ENCODE results near the gene SIGLEC15.

SIGLEC15 gene

GRCh38 chr18:45820106-45820745 lies 5.2 kb upstream of the SIGLEC15 start:
- Histone ChIP-seq H3K9me3 (replicated peaks in 1 of 2; ENCODE audit: control insufficient read depth in 2 of 2, insufficient read depth in 1 of 2, low read depth in 1 of 2, low read length in 2 of 2) (no peaks in the 10 kb centered on the region), H3K4me2 (ENCODE audit: insufficient read depth, low read length, poor library complexity, severe bottlenecking) (no peak overlapping the region), H3K36me3 (replicated peaks in 1 of 2; ENCODE audit: control insufficient read depth in 2 of 2, insufficient read depth in 2 of 2, low read length in 2 of 2) (no peaks in the 10 kb centered on the region), H3K9ac (ENCODE audit: low read depth, low read length, poor library complexity) (no peak overlapping the region), H3K79me1 (ENCODE audit: low read depth, low read length) (no peaks in the 10 kb centered on the region), H3K14ac (ENCODE audit: low read length) (no peak overlapping the region), H2BK5ac (ENCODE audit: low read length) (no peak overlapping the region), H2AFZ (ENCODE audit: low read length) (no peak overlapping the region), H4K91ac (ENCODE audit: low read depth, low read length, poor library complexity) (no peak overlapping the region), H2AK5ac (ENCODE audit: low read depth, low read length) (no peak overlapping the region), H2BK12ac (ENCODE audit: low read length) (no peak overlapping the region), H3K18ac (ENCODE audit: low read length) (no peak overlapping the region), H3K4me3 (ENCODE audit: low read length in 2 of 2) (no peak overlapping the region), H3K4ac (ENCODE audit: low read length) (no peak overlapping the region), H3K27ac (replicated peaks; ENCODE audit: low read length) (no peak overlapping the region), H3K4me1 (ENCODE audit: control insufficient read depth in 2 of 2, insufficient read depth in 1 of 2, low read depth in 1 of 2, low read length in 2 of 2) (no peaks in the 10 kb centered on the region), H4K8ac (ENCODE audit: low read depth, low read length) (no peak overlapping the region), H2BK15ac (ENCODE audit: low read length) (no peak overlapping the region), H3K23ac (ENCODE audit: low read depth, low read length, poor library complexity) (no peak overlapping the region), H3K27me3 (ENCODE audit: control insufficient read depth in 3 of 3, insufficient read depth in 3 of 3, low read depth in 1 of 3, low read length in 3 of 3) (peaks cover 0 to 2% (median 0%) of the 10 kb centered on the region in 3 experiments), H2BK120ac (ENCODE audit: low read depth, low read length) (no peak overlapping the region)
- WGBS, 2 donors (ENCODE audit: extremely low coverage in 2 of 2, insufficient read length in 2 of 2, insufficient replicate concordance in 1 of 2), result no CpG with 5 or more reads among the region's 3 CpGs
- DNase-seq (ENCODE audit: low spot score), result no peak

DNA sequence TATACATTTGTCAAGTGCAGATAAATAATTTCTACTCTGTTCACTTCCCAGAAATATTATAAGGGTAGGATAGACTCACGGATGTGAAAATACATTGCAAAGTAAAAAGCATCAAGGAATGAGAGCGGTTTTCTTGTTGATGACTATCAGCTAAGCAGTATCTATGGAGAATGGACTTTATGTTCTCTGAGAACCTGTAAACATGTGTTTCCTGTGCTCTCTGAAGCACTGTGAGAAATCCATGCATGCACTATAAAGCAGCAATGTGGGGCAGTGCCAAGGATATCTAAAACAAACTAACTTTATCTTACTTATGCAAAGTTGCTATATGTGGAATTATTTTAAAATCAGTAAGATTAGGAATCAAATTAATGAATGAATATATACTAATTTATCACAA lies 4.4 kb upstream of the SIGLEC15 start:
- Histone ChIP-seq H2BK15ac (ENCODE audit: low read length) (no peak overlapping the region), H4K91ac (ENCODE audit: low read depth, low read length, poor library complexity) (no peak overlapping the region), H3K23ac (ENCODE audit: low read depth, low read length, poor library complexity) (no peak overlapping the region), H3K4me3 (ENCODE audit: low read length in 2 of 2) (no peak overlapping the region), H2BK5ac (ENCODE audit: low read length) (no peak overlapping the region), H3K4me2 (ENCODE audit: insufficient read depth, low read length, poor library complexity, severe bottlenecking) (no peak overlapping the region), H3K9ac (ENCODE audit: low read depth, low read length, poor library complexity) (no peak overlapping the region), H3K27me3 (ENCODE audit: control insufficient read depth in 3 of 3, insufficient read depth in 3 of 3, low read depth in 1 of 3, low read length in 3 of 3) (peaks cover 0 to 2% (median 0%) of the 10 kb centered on the region in 3 experiments), H2AFZ (ENCODE audit: low read length) (no peak overlapping the region), H2AK5ac (ENCODE audit: low read depth, low read length) (no peak overlapping the region), H3K18ac (ENCODE audit: low read length) (no peak overlapping the region), H3K36me3 (replicated peaks in 1 of 2; ENCODE audit: control insufficient read depth in 2 of 2, insufficient read depth in 2 of 2, low read length in 2 of 2) (no peaks in the 10 kb centered on the region), H2BK12ac (ENCODE audit: low read length) (no peak overlapping the region), H3K4me1 (ENCODE audit: control insufficient read depth in 2 of 2, insufficient read depth in 1 of 2, low read depth in 1 of 2, low read length in 2 of 2) (no peaks in the 10 kb centered on the region), H3K14ac (ENCODE audit: low read length) (no peak overlapping the region), H3K79me1 (ENCODE audit: low read depth, low read length) (no peaks in the 10 kb centered on the region), H3K9me3 (replicated peaks in 1 of 2; ENCODE audit: control insufficient read depth in 2 of 2, insufficient read depth in 1 of 2, low read depth in 1 of 2, low read length in 2 of 2) (no peaks in the 10 kb centered on the region), H2BK120ac (ENCODE audit: low read depth, low read length) (no peak overlapping the region), H3K4ac (ENCODE audit: low read length) (no peak overlapping the region), H4K8ac (ENCODE audit: low read depth, low read length) (no peak overlapping the region), H3K27ac (replicated peaks; ENCODE audit: low read length) (no peak overlapping the region)
- no peak for DNase-seq (ENCODE audit: low spot score)
- WGBS, 2 donors (ENCODE audit: extremely low coverage in 2 of 2, insufficient read length in 2 of 2, insufficient replicate concordance in 1 of 2), result no CpG with 5 or more reads among the region's 2 CpGs

DNA sequence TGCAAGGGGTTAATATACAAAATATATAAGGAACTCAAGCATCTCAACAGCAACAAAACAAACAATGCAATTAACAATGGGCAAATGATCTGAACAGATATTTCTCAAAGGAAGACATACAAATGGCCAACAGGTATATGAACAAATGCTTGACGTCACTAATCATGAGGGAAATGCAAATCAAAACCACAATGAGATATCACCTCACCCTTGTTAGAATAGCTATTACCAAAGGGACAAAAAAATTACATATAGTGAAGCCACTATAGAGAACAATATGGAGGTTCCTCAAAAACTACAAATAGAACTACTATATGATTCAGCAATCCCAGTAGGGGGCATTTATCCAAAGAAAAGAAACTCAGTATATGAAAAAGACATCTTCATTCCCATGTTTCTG lies 3.8 kb upstream of the SIGLEC15 start:
- no peak overlapping the region for H3K27ac ChIP-seq (replicated peaks; ENCODE audit: low read length)
- WGBS, 2 donors (ENCODE audit: extremely low coverage in 2 of 2, insufficient read length in 2 of 2, insufficient replicate concordance in 1 of 2), result no CpG with 5 or more reads among the region's 1 CpG

DNA sequence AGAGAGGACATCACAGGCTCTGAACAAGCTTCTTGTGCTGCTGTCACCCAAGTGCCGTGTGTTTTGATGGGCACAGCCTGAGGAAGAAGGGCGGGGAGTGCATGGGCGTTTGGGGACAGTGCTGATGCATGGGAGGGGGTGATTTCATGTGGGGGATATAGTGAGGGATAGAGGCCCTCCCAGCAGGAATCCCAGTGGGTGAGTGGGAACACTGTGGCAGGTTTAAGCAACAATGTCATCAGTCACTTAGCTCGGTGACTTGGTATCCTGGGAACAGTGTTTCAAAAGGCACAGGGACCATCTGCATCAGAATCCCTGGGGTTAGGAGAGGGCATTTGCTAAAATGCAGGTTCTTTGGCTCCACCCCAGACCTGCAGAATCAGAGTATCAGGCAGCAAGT lies 609 bp downstream of the SIGLEC15 start:
- Histone ChIP-seq H3K18ac (ENCODE audit: low read length) (no peak overlapping the region), H4K8ac (ENCODE audit: low read depth, low read length) (no peak overlapping the region), H3K4ac (ENCODE audit: low read length) (no peak overlapping the region), H2AK5ac (ENCODE audit: low read depth, low read length) (no peak overlapping the region), H3K14ac (ENCODE audit: low read length) (no peak overlapping the region), H3K23ac (ENCODE audit: low read depth, low read length, poor library complexity) (peak overlapping the region; percentile 26), H3K4me2 (ENCODE audit: insufficient read depth, low read length, poor library complexity, severe bottlenecking) (no peak overlapping the region), H3K27ac (replicated peaks; ENCODE audit: low read length) (no peak overlapping the region), H2BK15ac (ENCODE audit: low read length) (no peak overlapping the region), H3K79me1 (ENCODE audit: low read depth, low read length) (no peaks in the 10 kb centered on the region), H3K9ac (ENCODE audit: low read depth, low read length, poor library complexity) (no peak overlapping the region), H2BK120ac (ENCODE audit: low read depth, low read length) (no peak overlapping the region), H3K4me1 (ENCODE audit: control insufficient read depth in 2 of 2, insufficient read depth in 1 of 2, low read depth in 1 of 2, low read length in 2 of 2) (peaks cover 10 to 13% of the 10 kb centered on the region in 2 donors), H4K91ac (ENCODE audit: low read depth, low read length, poor library complexity) (no peak overlapping the region), H2BK12ac (ENCODE audit: low read length) (no peak overlapping the region), H3K36me3 (replicated peaks in 1 of 2; ENCODE audit: control insufficient read depth in 2 of 2, insufficient read depth in 2 of 2, low read length in 2 of 2) (no peaks in the 10 kb centered on the region), H2BK5ac (ENCODE audit: low read length) (no peak overlapping the region), H3K4me3 (ENCODE audit: low read length in 2 of 2) (no peak overlapping the region), H3K9me3 (replicated peaks in 1 of 2; ENCODE audit: control insufficient read depth in 2 of 2, insufficient read depth in 1 of 2, low read depth in 1 of 2, low read length in 2 of 2) (no peaks in the 10 kb centered on the region), H2AFZ (ENCODE audit: low read length) (peak overlapping the region; percentile 77), H3K27me3 (ENCODE audit: control insufficient read depth in 3 of 3, insufficient read depth in 3 of 3, low read depth in 1 of 3, low read length in 3 of 3) (peaks cover 0 to 2% (median 0%) of the 10 kb centered on the region in 3 experiments)
- no peak for DNase-seq (ENCODE audit: low spot score)
- no CpG with 5 or more reads among the region's 4 CpGs for WGBS, 2 donors (ENCODE audit: extremely low coverage in 2 of 2, insufficient read length in 2 of 2, insufficient replicate concordance in 1 of 2)

More for the DNA sequence above, 3.8 kb upstream of the SIGLEC15 start:
- no peak overlapping the region for H3K23ac ChIP-seq (ENCODE audit: low read depth, low read length, poor library complexity)
- no peak for DNase-seq (ENCODE audit: low spot score)
- no peaks in the 10 kb centered on the region for H3K79me1 ChIP-seq (ENCODE audit: low read depth, low read length)
- no peaks in the 10 kb centered on the region for H3K9me3 ChIP-seq (replicated peaks in 1 of 2; ENCODE audit: control insufficient read depth in 2 of 2, insufficient read depth in 1 of 2, low read depth in 1 of 2, low read length in 2 of 2)
- no peak overlapping the region for H2AK5ac ChIP-seq (ENCODE audit: low read depth, low read length)
- H3K4me1 ChIP-seq (ENCODE audit: control insufficient read depth in 2 of 2, insufficient read depth in 1 of 2, low read depth in 1 of 2, low read length in 2 of 2), result no peaks in the 10 kb centered on the region
- no peak overlapping the region for H2BK15ac ChIP-seq (ENCODE audit: low read length)
- H3K4me2 ChIP-seq (ENCODE audit: insufficient read depth, low read length, poor library complexity, severe bottlenecking), result no peak overlapping the region
- no peak overlapping the region for H4K91ac ChIP-seq (ENCODE audit: low read depth, low read length, poor library complexity)
- no peak overlapping the region for H3K9ac ChIP-seq (ENCODE audit: low read depth, low read length, poor library complexity)
- H3K36me3 ChIP-seq (replicated peaks in 1 of 2; ENCODE audit: control insufficient read depth in 2 of 2, insufficient read depth in 2 of 2, low read length in 2 of 2), result no peaks in the 10 kb centered on the region
- H2BK120ac ChIP-seq (ENCODE audit: low read depth, low read length), result no peak overlapping the region
- no peak overlapping the region for H3K18ac ChIP-seq (ENCODE audit: low read length)
- no peak overlapping the region for H2BK12ac ChIP-seq (ENCODE audit: low read length)
- no peak overlapping the region for H4K8ac ChIP-seq (ENCODE audit: low read depth, low read length)
- H3K4me3 ChIP-seq (ENCODE audit: low read length in 2 of 2), result no peak overlapping the region
- H3K4ac ChIP-seq (ENCODE audit: low read length), result no peak overlapping the region
- H3K14ac ChIP-seq (ENCODE audit: low read length), result no peak overlapping the region
- no peak overlapping the region for H2BK5ac ChIP-seq (ENCODE audit: low read length)
- H3K27me3 ChIP-seq (ENCODE audit: control insufficient read depth in 3 of 3, insufficient read depth in 3 of 3, low read depth in 1 of 3, low read length in 3 of 3), result peaks cover 0 to 2% (median 0%) of the 10 kb centered on the region in 3 experiments
- H2AFZ ChIP-seq (ENCODE audit: low read length), result no peak overlapping the region

Data from neuronal stem cell (in vitro differentiated cells).